Measurements from ENCODE around the gene IPPK.

DNA sequence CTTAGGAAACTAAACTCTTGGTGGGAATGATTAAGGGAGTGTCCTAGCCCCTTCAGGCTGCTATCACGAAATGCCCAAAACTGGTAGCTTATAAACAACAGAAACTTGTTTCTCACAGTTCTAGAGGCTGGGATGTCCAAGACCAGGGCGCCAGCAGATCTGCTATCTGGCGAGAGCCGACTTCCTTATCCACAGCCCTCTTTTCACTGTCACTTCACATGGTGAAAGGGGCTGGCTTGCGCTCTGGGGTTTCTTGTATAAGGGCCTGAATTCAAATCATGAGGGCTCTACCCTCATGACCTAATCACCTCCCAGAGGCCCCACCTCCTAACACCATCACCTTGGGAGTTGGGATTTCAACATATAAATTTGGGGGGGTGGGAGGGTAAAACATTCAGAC is 49.1 kb downstream of the IPPK start:
- TF ChIP-seq, protein P1, sequence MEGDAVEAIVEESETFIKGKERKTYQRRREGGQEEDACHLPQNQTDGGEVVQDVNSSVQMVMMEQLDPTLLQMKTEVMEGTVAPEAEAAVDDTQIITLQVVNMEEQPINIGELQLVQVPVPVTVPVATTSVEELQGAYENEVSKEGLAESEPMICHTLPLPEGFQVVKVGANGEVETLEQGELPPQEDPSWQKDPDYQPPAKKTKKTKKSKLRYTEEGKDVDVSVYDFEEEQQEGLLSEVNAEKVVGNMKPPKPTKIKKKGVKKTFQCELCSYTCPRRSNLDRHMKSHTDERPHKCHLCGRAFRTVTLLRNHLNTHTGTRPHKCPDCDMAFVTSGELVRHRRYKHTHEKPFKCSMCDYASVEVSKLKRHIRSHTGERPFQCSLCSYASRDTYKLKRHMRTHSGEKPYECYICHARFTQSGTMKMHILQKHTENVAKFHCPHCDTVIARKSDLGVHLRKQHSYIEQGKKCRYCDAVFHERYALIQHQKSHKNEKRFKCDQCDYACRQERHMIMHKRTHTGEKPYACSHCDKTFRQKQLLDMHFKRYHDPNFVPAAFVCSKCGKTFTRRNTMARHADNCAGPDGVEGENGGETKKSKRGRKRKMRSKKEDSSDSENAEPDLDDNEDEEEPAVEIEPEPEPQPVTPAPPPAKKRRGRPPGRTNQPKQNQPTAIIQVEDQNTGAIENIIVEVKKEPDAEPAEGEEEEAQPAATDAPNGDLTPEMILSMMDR (IDR thresholded peaks at IDR 0.05; ENCODE audit: borderline replicate concordance, extremely low read depth, low read length, poor library complexity, severe bottlenecking) = no peak
- no peak for TF ChIP-seq EZH2 (IDR thresholded peaks at IDR 0.05; ENCODE audit: borderline replicate concordance, low read depth, low read length, severe bottlenecking)
